Measurements from ENCODE around the gene CBX1.
"Not testable (repeated sequence)": the region's sequence is repeated elsewhere in the genome, so short reads cannot be mapped to it uniquely, and the experiment has no call there.

CBX1 gene

GRCh38 chr17:48046296-48046695 is 55.0 kb downstream of the CBX1 start:
- peak overlapping the region; percentile 43 to 80 for H3K27ac ChIP-seq (ENCODE audit: low read depth in 2 of 2, low read length in 2 of 2)
- peaks cover 4 to 8% of the 10 kb centered on the region in 2 donors for H3K36me3 ChIP-seq (ENCODE audit: control insufficient read depth in 2 of 2, insufficient read depth in 2 of 2, low read length in 2 of 2)
- H3K9ac ChIP-seq (ENCODE audit: low read depth in 1 of 2, low read length in 2 of 2): peak overlapping the region in 1 of 2 donors; percentile 52
- no peak overlapping the region for H3K4me3 ChIP-seq (ENCODE audit: low read length in 2 of 2)
- no peaks in the 10 kb centered on the region for H3K9me3 ChIP-seq (ENCODE audit: control insufficient read depth in 2 of 2, low read length in 2 of 2)
- peaks cover 40 to 46% of the 10 kb centered on the region in 2 donors for H3K4me1 ChIP-seq (ENCODE audit: control insufficient read depth in 2 of 2, insufficient read depth in 2 of 2, low read length in 2 of 2)
- H3K27me3 ChIP-seq (ENCODE audit: control insufficient read depth in 2 of 2, insufficient read depth in 2 of 2, low read length in 2 of 2): no peaks in the 10 kb centered on the region

GRCh38 chr17:48045316-48046001 is 55.8 kb downstream of the CBX1 start:
- Histone ChIP-seq H3K9ac (ENCODE audit: low read depth in 1 of 2, low read length in 2 of 2) (peak overlapping the region in 1 of 2 donors; percentile 52), H3K36me3 (ENCODE audit: control insufficient read depth in 2 of 2, insufficient read depth in 2 of 2, low read length in 2 of 2) (no peaks in the 10 kb centered on the region), H3K27me3 (ENCODE audit: control insufficient read depth in 2 of 2, insufficient read depth in 2 of 2, low read length in 2 of 2) (no peaks in the 10 kb centered on the region), H3K4me3 (ENCODE audit: low read length in 2 of 2) (no peak overlapping the region), H3K27ac (ENCODE audit: low read depth in 2 of 2, low read length in 2 of 2) (peak overlapping the region; percentile 43 to 80), H3K9me3 (ENCODE audit: control insufficient read depth in 2 of 2, low read length in 2 of 2) (no peaks in the 10 kb centered on the region), H3K4me1 (ENCODE audit: control insufficient read depth in 2 of 2, insufficient read depth in 2 of 2, low read length in 2 of 2) (peaks cover 32 to 38% of the 10 kb centered on the region in 2 donors)

GRCh38 chr17:48044851-48045250 is 56.4 kb downstream of the CBX1 start:
- Histone ChIP-seq H3K4me3 (ENCODE audit: low read length in 2 of 2) (no peak overlapping the region), H3K4me1 (ENCODE audit: control insufficient read depth in 2 of 2, insufficient read depth in 2 of 2, low read length in 2 of 2) (peaks cover 26 to 34% of the 10 kb centered on the region in 2 donors), H3K36me3 (ENCODE audit: control insufficient read depth in 2 of 2, insufficient read depth in 2 of 2, low read length in 2 of 2) (no peaks in the 10 kb centered on the region), H3K27ac (ENCODE audit: low read depth in 2 of 2, low read length in 2 of 2) (no peak overlapping the region), H3K27me3 (ENCODE audit: control insufficient read depth in 2 of 2, insufficient read depth in 2 of 2, low read length in 2 of 2) (no peaks in the 10 kb centered on the region), H3K9me3 (ENCODE audit: control insufficient read depth in 2 of 2, low read length in 2 of 2) (no peaks in the 10 kb centered on the region), H3K9ac (ENCODE audit: low read depth in 1 of 2, low read length in 2 of 2) (no peak overlapping the region)

- H3K36me3 ChIP-seq (ENCODE audit: control insufficient read depth in 2 of 2, insufficient read depth in 2 of 2, low read length in 2 of 2): no peaks in the 10 kb centered on the region
- H3K27me3 ChIP-seq (ENCODE audit: control insufficient read depth in 2 of 2, insufficient read depth in 2 of 2, low read length in 2 of 2): peaks cover under 1 to 5% of the 10 kb centered on the region in 2 donors
- H3K4me3 ChIP-seq (ENCODE audit: low read length in 2 of 2): no peak overlapping the region
- H3K27ac ChIP-seq (ENCODE audit: low read depth in 2 of 2, low read length in 2 of 2): no peak overlapping the region
- peaks cover 18 to 27% of the 10 kb centered on the region in 2 donors for H3K4me1 ChIP-seq (ENCODE audit: control insufficient read depth in 2 of 2, insufficient read depth in 2 of 2, low read length in 2 of 2)
- no peaks in the 10 kb centered on the region for H3K9me3 ChIP-seq (ENCODE audit: control insufficient read depth in 2 of 2, low read length in 2 of 2)
- no peak overlapping the region for H3K9ac ChIP-seq (ENCODE audit: low read depth in 1 of 2, low read length in 2 of 2)
Observed at GRCh38 chr17:48043176-48043575, 58.1 kb downstream of the CBX1 start.

- peaks cover 6 to 7% of the 10 kb centered on the region in 2 donors for H3K4me1 ChIP-seq (ENCODE audit: control insufficient read depth in 2 of 2, insufficient read depth in 2 of 2, low read length in 2 of 2)
- no peak overlapping the region for H3K27ac ChIP-seq (ENCODE audit: low read depth in 2 of 2, low read length in 2 of 2)
- no peaks in the 10 kb centered on the region for H3K36me3 ChIP-seq (ENCODE audit: control insufficient read depth in 2 of 2, insufficient read depth in 2 of 2, low read length in 2 of 2)
- peaks cover 9 to 14% of the 10 kb centered on the region in 2 donors for H3K27me3 ChIP-seq (ENCODE audit: control insufficient read depth in 2 of 2, insufficient read depth in 2 of 2, low read length in 2 of 2)
- H3K9me3 ChIP-seq (ENCODE audit: control insufficient read depth in 2 of 2, low read length in 2 of 2): no peaks in the 10 kb centered on the region
- H3K4me3 ChIP-seq (ENCODE audit: low read length in 2 of 2): no peak overlapping the region
- no peak overlapping the region for H3K9ac ChIP-seq (ENCODE audit: low read depth in 1 of 2, low read length in 2 of 2)
Observed at GRCh38 chr17:48038687-48039086, 62.6 kb downstream of the CBX1 start.

- Histone ChIP-seq H3K27ac (ENCODE audit: low read depth in 2 of 2, low read length in 2 of 2) (no peak overlapping the region), H3K27me3 (ENCODE audit: control insufficient read depth in 2 of 2, insufficient read depth in 2 of 2, low read length in 2 of 2) (peaks cover 9 to 14% of the 10 kb centered on the region in 2 donors), H3K36me3 (ENCODE audit: control insufficient read depth in 2 of 2, insufficient read depth in 2 of 2, low read length in 2 of 2) (no peaks in the 10 kb centered on the region), H3K4me1 (ENCODE audit: control insufficient read depth in 2 of 2, insufficient read depth in 2 of 2, low read length in 2 of 2) (peaks cover 6 to 7% of the 10 kb centered on the region in 2 donors), H3K9ac (ENCODE audit: low read depth in 1 of 2, low read length in 2 of 2) (peak overlapping the region in 1 of 2 donors; percentile 24), H3K9me3 (ENCODE audit: control insufficient read depth in 2 of 2, low read length in 2 of 2) (no peaks in the 10 kb centered on the region), H3K4me3 (ENCODE audit: low read length in 2 of 2) (peak overlapping the region; percentile 13 to 56)
Observed at GRCh38 chr17:48037838-48038323, 63.4 kb downstream of the CBX1 start.

- Histone ChIP-seq H3K27ac (ENCODE audit: low read depth in 2 of 2, low read length in 2 of 2) (peak within 1 kb of the TSS in 1 of 2 donors; percentile 18), H3K36me3 (ENCODE audit: control insufficient read depth in 2 of 2, insufficient read depth in 2 of 2, low read length in 2 of 2) (no peaks in the 10 kb centered on the region), H3K9me3 (ENCODE audit: control insufficient read depth in 2 of 2, low read length in 2 of 2) (no peaks in the 10 kb centered on the region), H3K4me1 (ENCODE audit: control insufficient read depth in 2 of 2, insufficient read depth in 2 of 2, low read length in 2 of 2) (peaks cover 6 to 7% of the 10 kb centered on the region in 2 donors), H3K9ac (ENCODE audit: low read depth in 1 of 2, low read length in 2 of 2) (peak within 1 kb of the TSS; percentile 32 to 71), H3K27me3 (ENCODE audit: control insufficient read depth in 2 of 2, insufficient read depth in 2 of 2, low read length in 2 of 2) (peaks cover 10 to 14% of the 10 kb centered on the region in 2 donors), H3K4me3 (ENCODE audit: low read length in 2 of 2) (peak within 1 kb of the TSS; percentile 67 to 69)
Observed at GRCh38 chr17:48037036-48037837, 64.0 kb downstream of the CBX1 start, which contains the start of gene COPZ2. COPZ2 (minus strand) TSS chr17:48037797; CDS start chr17:48037777, 20 bp downstream.

GRCh38 chr17:48036693-48037035 is 64.6 kb downstream of the CBX1 start:
- Histone ChIP-seq H3K36me3 (ENCODE audit: control insufficient read depth in 2 of 2, insufficient read depth in 2 of 2, low read length in 2 of 2) (no peaks in the 10 kb centered on the region), H3K9ac (ENCODE audit: low read depth in 1 of 2, low read length in 2 of 2) (peak overlapping the region in 1 of 2 donors; percentile 71), H3K27ac (ENCODE audit: low read depth in 2 of 2, low read length in 2 of 2) (no peak overlapping the region), H3K4me1 (ENCODE audit: control insufficient read depth in 2 of 2, insufficient read depth in 2 of 2, low read length in 2 of 2) (peaks cover 6 to 7% of the 10 kb centered on the region in 2 donors), H3K9me3 (ENCODE audit: control insufficient read depth in 2 of 2, low read length in 2 of 2) (no peaks in the 10 kb centered on the region), H3K4me3 (ENCODE audit: low read length in 2 of 2) (peak overlapping the region in 1 of 2 donors; percentile 69), H3K27me3 (ENCODE audit: control insufficient read depth in 2 of 2, insufficient read depth in 2 of 2, low read length in 2 of 2) (peaks cover 14% of the 10 kb centered on the region in 2 donors)

- H3K27me3 ChIP-seq (ENCODE audit: control insufficient read depth in 2 of 2, insufficient read depth in 2 of 2, low read length in 2 of 2): peaks cover 14 to 17% of the 10 kb centered on the region in 2 donors
- H3K27ac ChIP-seq (ENCODE audit: low read depth in 2 of 2, low read length in 2 of 2); H3K4me1 ChIP-seq (ENCODE audit: control insufficient read depth in 2 of 2, insufficient read depth in 2 of 2, low read length in 2 of 2); H3K4me3 ChIP-seq (ENCODE audit: low read length in 2 of 2); H3K36me3 ChIP-seq (ENCODE audit: control insufficient read depth in 2 of 2, insufficient read depth in 2 of 2, low read length in 2 of 2); H3K9ac ChIP-seq (ENCODE audit: low read depth in 1 of 2, low read length in 2 of 2); H3K9me3 ChIP-seq (ENCODE audit: control insufficient read depth in 2 of 2, low read length in 2 of 2): not testable (repeated sequence)
Observed at GRCh38 chr17:48034734-48035133, 66.5 kb downstream of the CBX1 start.

GRCh38 chr17:48031966-48032365 is 69.3 kb downstream of the CBX1 start:
- no peaks in the 10 kb centered on the region for H3K36me3 ChIP-seq (ENCODE audit: control insufficient read depth in 2 of 2, insufficient read depth in 2 of 2, low read length in 2 of 2)
- peaks cover 7 to 8% of the 10 kb centered on the region in 2 donors for H3K27me3 ChIP-seq (ENCODE audit: control insufficient read depth in 2 of 2, insufficient read depth in 2 of 2, low read length in 2 of 2)
- no peak overlapping the region for H3K27ac ChIP-seq (ENCODE audit: low read depth in 2 of 2, low read length in 2 of 2)
- peaks cover under 1 to 6% of the 10 kb centered on the region in 2 donors for H3K4me1 ChIP-seq (ENCODE audit: control insufficient read depth in 2 of 2, insufficient read depth in 2 of 2, low read length in 2 of 2)
- no peak overlapping the region for H3K9ac ChIP-seq (ENCODE audit: low read depth in 1 of 2, low read length in 2 of 2)
- no peak overlapping the region for H3K4me3 ChIP-seq (ENCODE audit: low read length in 2 of 2)
- no peaks in the 10 kb centered on the region for H3K9me3 ChIP-seq (ENCODE audit: control insufficient read depth in 2 of 2, low read length in 2 of 2)

Measured in mucosa of rectum (tissue), 2 donors.